ENCODE measurements around the gene BLTP3B.

GRCh38 chr12:100146252-100146651, 3.6 kb upstream of the BLTP3B start:
- TF ChIP-seq SP1 (IDR thresholded peaks at IDR 0.05) (no peak), NFRKB (IDR thresholded peaks at IDR 0.05) (no peak), TARDBP (IDR thresholded peaks at IDR 0.05) (no peak), PKNOX1 (IDR thresholded peaks at IDR 0.05) (no peak), FOXM1 (IDR thresholded peaks at IDR 0.05; ENCODE audit: borderline replicate concordance) (no peak), FOXA1 (IDR thresholded peaks at IDR 0.05) (no peak), ELF4 (IDR thresholded peaks at IDR 0.05) (no peak), BHLHE40 (IDR thresholded peaks at IDR 0.05; ENCODE audit: borderline replicate concordance) (no peak)

Data from HEK293T (cell line).